Left renal pelvis (tissue), 4 donors: ENCODE data around the gene GJB3. TPM values are rescaled to one million over a fixed set of nuclear protein-coding genes. Genes with fewer than 3 reads are reported as not detected.
"Not testable (repeated sequence)": the region's sequence is repeated elsewhere in the genome, so short reads cannot be mapped to it uniquely, and the experiment has no call there.

Experiments
- DNase-seq, 4 donors: peaks; one replicate each; pipeline ENCODE4 v3.0.0-alpha.2; 2013; ENCODE audit warnings: low read depth in 4 of 4, low spot score in 3 of 4
- polyA plus RNA-seq, 4 donors: library from polyadenylated mRNA; unstranded; fragments of 120-200 nt; gene quantifications; one replicate each; pipeline ENCODE4 v1.2.1, GENCODE V29; 2013; ENCODE audit not compliant: insufficient read length in 4 of 4

Gene GJB3
- polyA plus RNA-seq, 4 donors = 0.19 to 0.55 (median 0.26) TPM; not detected in 1

DNA sequence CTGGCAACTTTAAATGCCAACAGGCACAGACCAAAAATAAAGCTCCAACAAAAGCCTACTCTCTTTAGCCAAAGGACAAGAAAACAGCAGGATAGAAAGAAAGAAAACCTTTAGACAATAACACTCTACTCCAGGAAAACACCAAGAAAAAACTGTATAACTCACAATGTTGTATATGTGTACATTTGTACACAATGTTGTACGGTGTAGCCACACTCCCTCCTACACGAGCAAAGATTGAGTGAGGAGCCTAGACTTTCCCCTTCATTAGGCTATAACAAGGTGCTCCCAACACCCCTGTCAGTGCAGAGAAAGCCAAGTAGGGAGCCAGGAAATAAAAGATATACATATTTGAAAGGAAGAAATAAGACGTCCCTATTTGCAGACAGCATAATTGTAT is 35.8 kb downstream of the GJB3 start:
- no peak for DNase-seq

DNA sequence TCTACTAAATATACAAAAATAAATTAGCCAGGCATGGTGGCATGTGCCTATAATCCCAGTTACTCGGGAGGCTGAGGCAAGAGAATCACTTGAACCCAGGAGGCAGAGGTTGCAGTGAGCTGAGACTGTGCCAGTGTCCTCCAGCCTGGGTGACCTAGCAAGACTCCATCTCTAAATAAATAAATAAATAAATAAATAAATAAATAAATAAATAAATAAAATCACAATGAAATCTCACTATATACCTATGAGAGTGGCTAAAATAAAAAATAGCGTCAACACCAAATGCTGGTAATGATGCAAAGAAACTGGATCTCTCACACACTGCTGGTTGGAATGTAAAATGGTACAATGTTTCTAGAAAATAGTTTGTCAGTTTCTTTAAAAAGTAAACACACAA is 37.8 kb downstream of the GJB3 start:
- not testable (repeated sequence) for DNase-seq

DNA sequence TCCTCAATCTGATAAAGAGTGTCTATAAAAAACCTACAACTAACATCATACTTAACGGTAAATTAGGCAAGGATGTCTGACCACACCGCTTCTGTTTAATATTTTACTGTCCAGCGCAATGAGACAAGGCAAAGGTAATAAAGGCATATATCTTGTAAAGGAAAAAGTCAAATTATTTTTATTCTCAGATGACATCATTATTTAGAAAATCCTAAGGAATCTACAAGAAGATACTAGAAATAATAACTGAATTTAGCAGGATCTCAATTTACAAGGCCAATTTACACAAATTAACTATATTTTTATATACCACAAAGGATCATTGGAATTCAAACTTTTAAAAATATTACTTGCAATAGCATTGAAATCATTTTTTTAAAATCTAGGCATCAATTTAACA is 41.2 kb downstream of the GJB3 start:
- DNase-seq = no peak

DNA sequence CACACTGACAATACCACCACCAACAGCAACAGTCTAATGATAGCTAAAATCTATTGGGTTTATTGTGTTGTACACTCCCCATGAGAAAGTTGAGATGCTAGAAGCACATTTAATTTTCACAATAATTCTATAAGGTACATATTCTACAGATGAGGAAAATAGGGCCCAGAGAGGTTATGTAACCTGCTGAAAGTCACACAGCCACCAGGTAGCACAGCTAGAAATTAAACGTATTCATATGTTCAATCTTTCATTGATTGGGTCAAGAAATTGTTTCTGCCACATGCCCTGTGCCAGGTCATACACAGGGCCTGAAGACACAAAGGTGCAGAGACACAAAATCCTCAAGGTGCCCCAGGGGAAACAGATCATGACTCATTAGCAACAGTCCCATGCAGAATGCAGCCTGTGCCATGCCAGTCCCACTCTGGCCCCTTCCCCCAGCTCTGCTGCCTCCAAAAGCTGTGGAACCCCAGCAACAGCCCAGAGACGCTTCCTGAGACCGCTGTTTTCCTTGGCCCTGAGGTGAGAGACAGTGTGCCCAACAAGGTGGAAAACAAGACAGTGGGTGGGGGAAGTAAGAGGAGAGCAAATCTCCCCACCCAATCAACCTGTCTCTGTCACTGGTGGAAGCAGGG is 43.9 kb downstream of the GJB3 start:
- no peak for DNase-seq

DNA sequence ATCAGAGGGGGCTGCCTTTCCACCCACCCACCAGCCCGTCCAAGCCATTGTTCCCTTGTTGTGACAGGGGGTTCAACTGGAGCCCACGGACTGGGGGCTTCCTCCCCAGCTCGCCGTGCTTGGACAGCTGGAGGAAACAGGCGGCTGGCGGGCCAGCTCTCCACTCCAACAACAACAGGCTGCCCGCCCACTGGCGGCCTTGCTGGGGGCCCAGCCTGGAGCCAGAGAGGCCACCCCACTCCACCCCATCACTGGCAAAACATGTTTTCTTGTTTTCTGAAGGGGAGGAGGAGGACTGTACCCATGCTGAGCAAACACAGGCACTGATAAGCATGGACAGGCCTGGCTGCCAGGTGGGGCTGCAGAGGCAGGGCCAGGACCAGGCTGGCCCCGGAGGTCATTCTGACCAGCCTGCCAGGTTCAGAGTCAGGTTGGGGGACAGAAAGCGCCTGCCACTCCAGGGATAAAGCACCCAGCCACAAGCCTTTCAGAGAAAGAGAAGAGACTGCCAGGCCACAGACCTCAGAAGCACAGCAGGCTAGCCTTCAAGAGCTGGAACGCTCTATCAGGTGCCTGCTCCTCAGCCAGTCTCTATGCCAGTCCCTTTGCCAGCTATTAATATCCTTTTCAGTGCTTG is 44.6 kb downstream of the GJB3 start:
- DNase-seq = no peak

DNA sequence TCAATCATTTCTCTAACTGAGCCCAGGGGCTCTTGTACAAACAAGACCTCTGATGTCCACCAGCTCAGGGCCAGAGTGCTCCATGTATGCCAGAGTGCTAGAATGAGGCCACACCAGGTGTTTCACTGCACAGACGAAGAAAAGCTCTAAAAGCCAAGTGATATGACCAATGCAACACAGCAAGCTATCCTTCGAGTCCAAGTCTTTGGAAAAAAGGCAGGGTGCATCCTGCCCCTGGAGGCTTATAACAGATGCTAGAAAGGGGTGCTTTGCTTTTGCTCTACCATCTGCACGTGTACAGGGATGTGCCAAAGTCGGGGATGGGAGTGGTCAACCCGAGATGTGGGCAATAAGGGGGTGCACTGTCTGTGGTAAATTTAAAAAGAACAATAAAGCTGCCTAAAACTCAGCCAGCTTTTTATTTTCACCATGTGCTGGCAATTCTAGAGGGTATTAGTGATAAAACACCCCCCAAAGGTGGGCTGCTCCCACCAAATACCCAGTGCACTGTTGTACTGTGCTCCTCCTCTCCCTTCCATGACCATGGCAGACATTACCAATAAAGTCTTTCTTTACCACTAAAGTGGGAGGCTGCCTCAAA is 46.4 kb downstream of the GJB3 start:
- DNase-seq = no peak

DNA sequence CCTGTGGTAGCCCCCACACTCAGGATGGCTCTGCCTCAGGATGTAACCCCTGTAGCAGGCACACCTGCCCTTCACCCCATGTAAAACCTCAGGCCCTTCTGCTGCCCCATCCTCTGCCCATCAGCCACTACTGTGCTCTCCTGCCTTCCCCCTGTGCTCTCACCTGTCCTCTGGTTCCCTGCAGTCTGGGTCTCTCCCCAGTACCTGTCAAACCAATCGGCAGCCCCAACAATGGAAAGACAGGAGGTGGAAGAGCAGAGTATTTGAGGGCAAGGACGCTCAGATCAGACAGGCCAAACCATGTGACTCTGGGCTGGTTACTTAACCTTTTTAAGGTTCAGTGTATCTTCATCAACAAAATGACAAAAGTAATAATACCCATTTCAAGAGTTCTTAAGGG is 47.6 kb downstream of the GJB3 start:
- no peak for DNase-seq

DNA sequence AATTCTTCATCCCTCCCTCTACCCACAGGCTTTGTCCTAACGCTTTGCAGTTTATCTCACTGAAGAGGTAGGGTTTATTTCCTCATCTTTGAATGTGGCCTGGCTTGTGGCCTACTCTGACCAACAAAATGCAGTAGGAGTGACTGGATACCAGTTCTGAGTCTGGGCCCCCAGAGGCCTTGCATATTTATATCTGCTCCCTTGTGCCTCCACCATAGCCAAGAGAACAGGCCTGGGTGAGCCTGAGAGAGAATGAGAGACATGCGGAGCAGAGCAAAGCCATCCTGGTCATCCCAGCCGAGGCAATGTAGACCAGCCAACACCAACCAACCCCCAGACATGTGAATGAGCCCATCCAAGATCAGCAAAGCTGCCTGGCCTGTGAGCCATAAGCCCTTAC is 48.2 kb downstream of the GJB3 start:
- DNase-seq = no peak

DNA sequence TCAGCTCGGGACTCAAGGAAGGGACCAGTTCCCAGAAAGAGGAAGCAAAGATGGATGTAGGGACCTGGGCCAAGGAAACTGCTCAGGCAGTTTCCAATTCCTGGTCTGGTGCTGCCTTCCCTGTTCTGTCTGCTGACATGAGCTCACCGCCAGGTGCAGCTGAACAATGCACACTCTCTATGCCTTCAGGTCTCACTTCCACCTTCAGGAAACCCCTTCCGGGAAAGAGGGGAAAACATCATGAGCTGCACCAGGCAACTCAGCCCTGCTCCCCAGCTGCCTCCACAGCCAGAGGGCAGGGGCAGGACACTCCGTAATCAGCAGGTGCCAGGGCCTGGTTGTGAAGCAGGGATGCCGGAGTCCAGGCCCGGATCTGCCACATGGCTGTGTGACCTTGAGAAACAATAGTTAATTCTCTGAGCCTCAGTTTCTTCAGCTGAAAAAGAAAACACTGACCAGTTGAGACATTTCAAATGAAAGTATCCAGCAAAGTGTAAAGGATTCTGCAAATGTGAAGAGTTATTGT is 50.8 kb downstream of the GJB3 start:
- DNase-seq = no peak

DNA sequence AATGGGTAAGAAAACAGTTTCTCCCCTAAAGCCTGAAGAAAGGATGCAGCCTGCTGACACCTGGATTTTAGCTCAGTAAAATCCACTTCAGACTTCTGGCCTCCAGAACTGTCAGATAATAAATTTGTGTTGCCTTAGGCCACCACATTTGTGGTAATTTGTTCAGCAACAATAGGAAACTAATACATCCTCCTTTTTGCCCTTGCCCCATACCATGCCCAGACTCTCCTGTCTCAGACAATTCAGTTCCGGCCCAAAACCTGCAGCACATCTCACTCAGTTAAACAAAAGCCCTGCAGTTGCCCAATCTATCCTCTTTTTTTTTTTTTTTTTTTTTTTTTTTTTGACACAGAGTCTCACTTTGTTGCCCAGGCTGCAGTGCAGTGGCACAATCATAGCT is 52.7 kb downstream of the GJB3 start:
- no peak for DNase-seq

Other genes with a start within 250 kb of the GJB3 start
- under 1 TPM; 0.23 to 0.52 (median 0.39) TPM for gene GJB5, start 26.2 kb upstream of the GJB3 start, polyA plus RNA-seq
- gene GJB4, start 21.5 kb upstream of the GJB3 start, polyA plus RNA-seq = under 1 TPM in 3 of 4 donors, not detected in 1; 0.09 to 0.29 (median 0.29) TPM
- gene GJA4, start 11.8 kb downstream of the GJB3 start, polyA plus RNA-seq = 10 to 100 TPM; 15.9 to 19.7 (median 17.7) TPM
- 10 to 100 TPM; 24.2 to 30.9 (median 29.6) TPM for gene SMIM12, start 78.5 kb downstream of the GJB3 start, polyA plus RNA-seq
- gene DLGAP3, start 148.4 kb downstream of the GJB3 start, polyA plus RNA-seq = 1 to 10 TPM in 3 of 4 donors, under 1 TPM in 1; 0.29 to 3.2 (median 1.8) TPM
- gene TMEM35B, start 204.1 kb downstream of the GJB3 start, polyA plus RNA-seq = 10 to 100 TPM; 30.1 to 41.9 (median 35.2) TPM